Endothelial cell of umbilical vein (primary cell): ENCODE data around the gene SH3GL1. TPM values are rescaled to one million over a fixed set of nuclear protein-coding genes. Genes with fewer than 3 reads are reported as not detected.

ENCODE experiments used
- BruUV-seq: library from RNA; stranded (reverse); fragments of 400-500 nt; replicated peaks from 2 replicates; lab custom pipeline; 2021; lab: Mats Ljungman, UMichigan
- CTCF ChIA-PET: fragments of 300-600, 350-600 bp; sonication (Branson Sonifier 250); formaldehyde crosslinking; loops from one replicate; lab custom pipeline; 2021; ENCODE audit warnings: antibody characterized with exemption, inconsistent platforms; lab: Charles Lee
- POLR2A ChIA-PET: fragments of 300-600, 350-600 bp; sonication (Branson Sonifier 250); formaldehyde crosslinking; loops from one replicate; lab custom pipeline; 2021; ENCODE audit warnings: antibody characterized with exemption, inconsistent platforms; lab: Charles Lee
- DNase-seq: peaks from one replicate; pipeline ENCODE4 v3.0.0-alpha.2; 2011; ENCODE audit warnings: low read depth, low spot score
- FAIRE-seq: peaks from 2 replicates; lab custom pipeline; 2011; peaks lifted over from hg19 to GRCh38; lab: Jason Lieb, UNC
- H2AFZ ChIP-seq: 2 replicates; pipeline ENCODE4 v1.6.0; 2012; ENCODE audit warnings: low read depth, low read length, control low read depth, inconsistent platforms
- H3K27ac ChIP-seq: 2 replicates; pipeline ENCODE4 v1.5.1; 2011; ENCODE audit warnings: low read depth, mild to moderate bottlenecking, control low read depth, low read length, moderate library complexity; ENCODE audit not compliant: insufficient read depth
- H3K27me3 ChIP-seq, 2 experiments: 2 replicates each; pipeline versions ENCODE4 v1.6.0 to v1.6.1; 2011; ENCODE audit warnings: low read length in 2 of 2, mixed read lengths in 1 of 2; ENCODE audit not compliant: control insufficient read depth in 2 of 2, insufficient read depth in 2 of 2
- H3K36me3 ChIP-seq, 2 experiments: 2 replicates in 1 of 2; 3 replicates in 1 of 2; pipeline ENCODE4 v1.5.1; 2011; ENCODE audit warnings: low read length in 2 of 2, mild to moderate bottlenecking in 1 of 2, moderate library complexity in 1 of 2; ENCODE audit not compliant: control insufficient read depth in 2 of 2, insufficient read depth in 2 of 2; ENCODE audit errors: extremely low read depth in 1 of 2
- H3K4me1 ChIP-seq: 3 replicates; pipeline ENCODE4 v1.5.1; 2011; ENCODE audit warnings: mild to moderate bottlenecking, low read length; ENCODE audit not compliant: control insufficient read depth, insufficient read depth; ENCODE audit errors: extremely low read depth
- H3K4me2 ChIP-seq: 2 replicates; pipeline ENCODE4 v1.6.1; 2011; ENCODE audit warnings: low read length, control low read depth, mixed read lengths; ENCODE audit not compliant: insufficient read depth
- H3K4me3 ChIP-seq, 3 experiments: fragments of 200-600 bp in 1 of 3; sonication (generic), shearing (Covaris generic) in 1 of 3; replicated peaks in 1 of 3; 2 replicates each; pipeline ENCODE4 v1.5.1; 2011 to 2016; ENCODE audit warnings: control low read depth in 3 of 3, low read length in 3 of 3, mild to moderate bottlenecking in 2 of 3, inconsistent platforms in 1 of 3, low read depth in 1 of 3, moderate library complexity in 1 of 3; ENCODE audit not compliant: insufficient read depth in 1 of 3
- H3K79me2 ChIP-seq: 2 replicates; pipeline ENCODE4 v1.6.0; 2012; ENCODE audit warnings: low read length, inconsistent platforms; ENCODE audit not compliant: control insufficient read depth, insufficient read depth
- H3K9ac ChIP-seq: replicated peaks from 2 replicates; pipeline ENCODE3; 2011; ENCODE audit warnings: low read length, control low read depth; ENCODE audit not compliant: insufficient read depth; ENCODE audit errors: extremely low read depth
- H3K9me1 ChIP-seq: replicated peaks from 3 replicates; pipeline ENCODE4 v1.6.0; 2011; ENCODE audit warnings: mild to moderate bottlenecking, low read length; ENCODE audit not compliant: control insufficient read depth, insufficient read depth; ENCODE audit errors: extremely low read depth
- H3K9me3 ChIP-seq: replicated peaks from 2 replicates; pipeline ENCODE4 v1.5.1; 2012; ENCODE audit warnings: low read length, inconsistent platforms; ENCODE audit not compliant: control insufficient read depth, insufficient read depth
- H4K20me1 ChIP-seq: replicated peaks from 2 replicates; pipeline ENCODE3; 2011; ENCODE audit warnings: mild to moderate bottlenecking, low read length; ENCODE audit not compliant: control insufficient read depth, insufficient read depth; ENCODE audit errors: extremely low read depth
- CTCF ChIP-seq, 2 donors: IDR thresholded peaks; 1 replicate in 1 of 2; 2 replicates in 1 of 2; pipeline ENCODE4 v1.5.1; 2011; ENCODE audit warnings: low read length in 2 of 2, mild to moderate bottlenecking in 2 of 2, moderate library complexity in 2 of 2, control low read depth in 1 of 2, inconsistent platforms in 1 of 2, low read depth in 1 of 2; ENCODE audit not compliant: insufficient read depth in 1 of 2; ENCODE audit errors: extremely low read depth in 1 of 2
- EZH2 ChIP-seq: IDR thresholded peaks from 2 replicates; pipeline ENCODE4 v1.6.1; 2012; ENCODE audit warnings: borderline replicate concordance, low read depth, mild to moderate bottlenecking, moderate library complexity, low read length, inconsistent platforms; ENCODE audit not compliant: severe bottlenecking
- FOS ChIP-seq: IDR thresholded peaks from 2 replicates; pipeline ENCODE4 v1.6.1; 2011; ENCODE audit warnings: mild to moderate bottlenecking, low read length, moderate library complexity, borderline replicate concordance; ENCODE audit not compliant: insufficient read depth
- GATA2 ChIP-seq: IDR thresholded peaks from 2 replicates; pipeline ENCODE4 v1.7.0; 2011; ENCODE audit warnings: low read depth, mild to moderate bottlenecking, moderate library complexity, mixed read lengths, low read length; ENCODE audit not compliant: insufficient read length, insufficient read depth
- JUN ChIP-seq: IDR thresholded peaks from 2 replicates; pipeline ENCODE4 v1.6.1; 2011; ENCODE audit warnings: borderline replicate concordance, low read depth; ENCODE audit not compliant: insufficient read length, insufficient read depth
- MYC ChIP-seq: IDR thresholded peaks from one replicate; pipeline ENCODE4 v1.6.1; 2011; ENCODE audit warnings: mild to moderate bottlenecking, low read depth, low read length
- POLR2A ChIP-seq: IDR thresholded peaks from 2 replicates; pipeline ENCODE4 v1.6.1; 2012; ENCODE audit warnings: low read depth, mild to moderate bottlenecking, control low read depth, low read length
- POLR2AphosphoS5 ChIP-seq: IDR thresholded peaks from 2 replicates; pipeline ENCODE4 v1.6.1; 2012; ENCODE audit warnings: low read depth, mild to moderate bottlenecking, control low read depth, low read length, moderate library complexity; ENCODE audit not compliant: insufficient read depth
- dilution Hi-C: fragments of 300-500 bp; cut with MboI; formaldehyde crosslinking; loops from one replicate; pipeline ENCODE4 v1.15.0; 2019; ENCODE audit warnings: low sequenced_read_pairs; ENCODE audit not compliant: extremely low pct_ligation_motif_present
- intact Hi-C: fragments of 100-400 bp; cut with micrococcal nuclease; formaldehyde crosslinking; loops from one replicate; pipeline ENCODE4 v1.10.0; 2022
- polyA plus RNA-seq, 4 experiments: library from polyadenylated mRNA; depleted of rRNA in 3 of 4; stranded (reverse) in 3 of 4; unstranded in 1 of 4; fragments of >200 nt; gene quantifications; 2 replicates each; pipeline versions ENCODE4 v1.2.1 to v1.2.3, GENCODE V29; 2011 to 2012; ENCODE audit warnings: missing spikeins in 1 of 4
- total RNA-seq: library from RNA; stranded (reverse); gene quantifications from 2 replicates; pipeline ENCODE4 v1.2.3, GENCODE V29; 2021
- TF ChIP-seq, protein P1 (sequence below): IDR thresholded peaks from 2 replicates; pipeline ENCODE4 v1.6.1; 2011; ENCODE audit not compliant: insufficient read depth, insufficient read length

The SH3GL1 gene
- total and polyA plus RNA-seq, 2 donors (not counting 3 experiments of a cell fraction or from before 2014, with no cell fraction given) = 143 to 145 TPM

DNA sequence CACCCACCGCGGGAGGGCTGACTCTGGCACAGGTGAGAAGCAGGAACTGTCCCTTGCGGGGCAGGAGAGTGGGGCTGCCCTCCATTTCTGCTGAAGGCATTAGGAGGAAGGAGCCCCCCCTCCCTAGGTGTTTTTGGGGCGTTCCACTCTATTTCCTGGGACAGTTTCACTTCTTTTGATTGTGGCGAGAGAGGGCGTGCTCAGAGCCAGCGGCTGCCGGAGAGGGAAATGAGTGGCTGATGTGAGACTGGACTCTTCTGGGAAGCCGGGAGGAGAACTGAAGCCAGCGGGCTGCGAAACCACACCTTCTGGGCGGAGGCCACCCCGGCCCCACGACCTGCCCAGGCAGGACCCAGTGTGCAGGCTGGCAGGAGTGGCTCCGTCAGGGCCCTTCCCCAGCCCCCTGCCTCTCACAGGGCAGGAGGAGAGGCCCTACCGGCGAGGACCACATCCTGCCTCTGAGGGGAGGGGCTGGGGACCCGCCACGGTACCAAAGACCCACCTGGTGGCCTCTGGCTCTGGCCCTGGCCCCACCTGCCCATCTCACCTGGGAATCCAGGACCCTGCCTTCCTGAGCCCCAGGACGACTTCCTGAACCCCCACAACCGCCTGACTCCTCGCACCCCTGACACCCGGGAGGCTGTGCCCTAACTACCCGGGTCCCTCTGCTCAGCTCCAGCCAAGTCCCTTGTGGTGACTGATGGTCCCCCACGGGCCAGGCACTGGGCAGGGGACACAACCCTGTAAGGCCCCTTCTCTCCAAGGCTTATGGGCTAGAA, 31.0 kb downstream of the SH3GL1 start:
- ChIA-PET CTCF (interaction anchor here (0.8 to 2.3 kb wide), 21 partner anchors 10 to 267 kb away, joined by 3 to 43 read pairs (median 7); partner anchors contain the start of genes CHAF1A, MPND and SH3GL1), POLR2A (no interaction called here)
- no peak overlapping the region for H3K4me3 ChIP-seq
- dilution Hi-C loops (loop anchor here (10.0 kb wide), 1 partner anchor 46 kb away; no protein-coding TSS in a partner anchor), intact Hi-C loops (no loop called here)
- BruUV-seq = no TSS peak
- H3K9ac ChIP-seq = peak overlapping the region; percentile 13
- H4K20me1 ChIP-seq = no peaks in the 10 kb centered on the region
- peaks cover 3 to 30% of the 10 kb centered on the region in 2 experiments for H3K36me3 ChIP-seq
- H3K9me3 ChIP-seq = no peaks in the 10 kb centered on the region
- TF ChIP-seq CTCF (IDR thresholded peaks at IDR 0.05; ENCODE audit: extremely low read depth in 1 of 2, insufficient read depth in 1 of 2, low read depth in 1 of 2, low read length in 2 of 2) = no peak
- no peak for TF ChIP-seq FOS
- TF ChIP-seq, protein P1, sequence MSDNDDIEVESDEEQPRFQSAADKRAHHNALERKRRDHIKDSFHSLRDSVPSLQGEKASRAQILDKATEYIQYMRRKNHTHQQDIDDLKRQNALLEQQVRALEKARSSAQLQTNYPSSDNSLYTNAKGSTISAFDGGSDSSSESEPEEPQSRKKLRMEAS = no peak
- TF ChIP-seq JUN = no peak
- no peak for TF ChIP-seq POLR2AphosphoS5
- TF ChIP-seq EZH2 = no peak
- TF ChIP-seq POLR2A = no peak
- TF ChIP-seq GATA2 = no peak
- no peak for TF ChIP-seq MYC
- peak overlapping the region; percentile 44 for H3K4me2 ChIP-seq
- peaks cover 27% of the 10 kb centered on the region for H3K4me1 ChIP-seq
- H2AFZ ChIP-seq = no peak overlapping the region
- peaks cover 68% of the 10 kb centered on the region for H3K79me2 ChIP-seq
- H3K27ac ChIP-seq = peak overlapping the region; percentile 69
- H3K9me1 ChIP-seq = no peaks in the 10 kb centered on the region
- FAIRE-seq (peak; percentile 84), DNase-seq (no peak)
- no peaks in the 10 kb centered on the region for H3K27me3 ChIP-seq
